Keratinocyte (primary cell): Measurements from ENCODE around the gene F11R. TPM values are rescaled to one million over a fixed set of nuclear protein-coding genes. Genes with fewer than 3 reads are reported as not detected.
A peak's percentile ranks its signal among the peaks of the same experiment; 100 is the strongest.

Source experiments
- DNase-seq: peaks from one replicate; pipeline ENCODE4 v3.0.0-alpha.2; 2011; ENCODE audit warnings: low read depth, missing footprints, low spot score
- FAIRE-seq: peaks from 2 replicates; lab custom pipeline; 2011; peaks lifted over from hg19 to GRCh38; lab: Jason Lieb, UNC
- H2AFZ ChIP-seq: 2 replicates; pipeline ENCODE4 v1.6.0; 2012; ENCODE audit warnings: low read length, control low read depth, inconsistent platforms; ENCODE audit not compliant: control insufficient read depth
- H3K27ac ChIP-seq: 2 replicates; pipeline ENCODE4 v1.5.1; 2011; ENCODE audit warnings: low read length; ENCODE audit not compliant: control insufficient read depth, insufficient read depth
- H3K27me3 ChIP-seq: 3 replicates; pipeline ENCODE4 v1.6.0; 2011; ENCODE audit warnings: low read length; ENCODE audit not compliant: control insufficient read depth, insufficient read depth; ENCODE audit errors: extremely low read depth
- H3K36me3 ChIP-seq, 2 experiments: 2 replicates in 1 of 2; 3 replicates in 1 of 2; pipeline ENCODE4 v1.5.1; 2011; ENCODE audit warnings: low read length in 2 of 2, mild to moderate bottlenecking in 1 of 2; ENCODE audit not compliant: control insufficient read depth in 2 of 2, insufficient read depth in 2 of 2; ENCODE audit errors: extremely low read depth in 1 of 2
- H3K4me1 ChIP-seq: 3 replicates; pipeline ENCODE4 v1.5.1; 2011; ENCODE audit warnings: low read length; ENCODE audit not compliant: control insufficient read depth, insufficient read depth; ENCODE audit errors: extremely low read depth
- H3K4me2 ChIP-seq: 3 replicates; pipeline ENCODE4 v1.6.0; 2011; ENCODE audit warnings: low read depth, low read length; ENCODE audit not compliant: control insufficient read depth, insufficient read depth; ENCODE audit errors: extremely low read depth
- H3K4me3 ChIP-seq, 3 experiments: fragments of 200-600 bp in 1 of 3; sonication (generic) in 1 of 3; 2 replicates in 2 of 3; 3 replicates in 1 of 3; pipeline ENCODE4 v1.5.1; 2011 to 2016; ENCODE audit warnings: low read length in 3 of 3, mild to moderate bottlenecking in 3 of 3, control low read depth in 2 of 3, inconsistent platforms in 1 of 3, low read depth in 1 of 3, mixed read lengths in 1 of 3, mixed run types in 1 of 3, moderate library complexity in 1 of 3; ENCODE audit not compliant: control insufficient read depth in 2 of 3, insufficient read depth in 2 of 3; ENCODE audit errors: extremely low read depth in 1 of 3
- H3K79me2 ChIP-seq: 2 replicates; pipeline ENCODE4 v1.6.0; 2012; ENCODE audit warnings: low read length; ENCODE audit not compliant: control insufficient read depth, insufficient read depth
- H3K9ac ChIP-seq: 3 replicates; pipeline ENCODE4 v1.6.0; 2011; ENCODE audit warnings: low read length; ENCODE audit not compliant: control insufficient read depth, insufficient read depth; ENCODE audit errors: extremely low read depth
- H3K9me1 ChIP-seq: 3 replicates; pipeline ENCODE4 v1.6.0; 2011; ENCODE audit warnings: low read length; ENCODE audit not compliant: control insufficient read depth, insufficient read depth; ENCODE audit errors: extremely low read depth
- H3K9me3 ChIP-seq: 2 replicates; pipeline ENCODE4 v1.5.1; 2012; ENCODE audit warnings: low read depth, low read length; ENCODE audit not compliant: control insufficient read depth
- H4K20me1 ChIP-seq: 3 replicates; pipeline ENCODE4 v1.6.0; 2011; ENCODE audit warnings: low read length; ENCODE audit not compliant: control insufficient read depth, insufficient read depth; ENCODE audit errors: extremely low read depth
- EZH2 ChIP-seq: IDR thresholded peaks from one replicate; pipeline ENCODE4 v1.6.1; 2012; ENCODE audit warnings: inconsistent platforms, mild to moderate bottlenecking, low read length, moderate library complexity
- dilution Hi-C: fragments of 300-500 bp; cut with MboI; formaldehyde crosslinking; loops from one replicate; pipeline ENCODE4 v1.7.0; 2020; ENCODE audit warnings: low sequenced_read_pairs; ENCODE audit not compliant: extremely low pct_ligation_motif_present
- polyA plus RNA-seq, 5 experiments: library from polyadenylated mRNA; depleted of rRNA in 3 of 5; stranded (reverse) in 3 of 5; stranded (forward) in 1 of 5; unstranded in 1 of 5; fragments of >200 nt; gene quantifications; 1 replicate in 1 of 5; 2 replicates in 3 of 5; 3 replicates in 1 of 5; pipeline versions ENCODE4 v1.2.1 to v1.2.3, GENCODE V29; 2011 to 2012; ENCODE audit warnings: missing spikeins in 2 of 5, low read depth in 1 of 5, low replicate concordance in 1 of 5
- TF ChIP-seq, protein P1 (sequence below), 3 experiments: IDR thresholded peaks in 1 of 3; conservative IDR thresholded peaks in 1 of 3; optimal IDR thresholded peaks in 1 of 3; 2 replicates in 2 of 3; 3 replicates in 1 of 3; pipeline versions ENCODE3 to v1.5.1; 2011; ENCODE audit warnings: low read length in 3 of 3, mild to moderate bottlenecking in 3 of 3, moderate library complexity in 2 of 3, control low read depth in 1 of 3, inconsistent platforms in 1 of 3; ENCODE audit not compliant: insufficient read depth in 2 of 3; ENCODE audit errors: extremely low read depth in 1 of 3

F11R gene
- polyA plus RNA-seq, 1 donor (not counting 4 experiments of a cell fraction or from before 2014, with no cell fraction given) = 224 TPM

DNA sequence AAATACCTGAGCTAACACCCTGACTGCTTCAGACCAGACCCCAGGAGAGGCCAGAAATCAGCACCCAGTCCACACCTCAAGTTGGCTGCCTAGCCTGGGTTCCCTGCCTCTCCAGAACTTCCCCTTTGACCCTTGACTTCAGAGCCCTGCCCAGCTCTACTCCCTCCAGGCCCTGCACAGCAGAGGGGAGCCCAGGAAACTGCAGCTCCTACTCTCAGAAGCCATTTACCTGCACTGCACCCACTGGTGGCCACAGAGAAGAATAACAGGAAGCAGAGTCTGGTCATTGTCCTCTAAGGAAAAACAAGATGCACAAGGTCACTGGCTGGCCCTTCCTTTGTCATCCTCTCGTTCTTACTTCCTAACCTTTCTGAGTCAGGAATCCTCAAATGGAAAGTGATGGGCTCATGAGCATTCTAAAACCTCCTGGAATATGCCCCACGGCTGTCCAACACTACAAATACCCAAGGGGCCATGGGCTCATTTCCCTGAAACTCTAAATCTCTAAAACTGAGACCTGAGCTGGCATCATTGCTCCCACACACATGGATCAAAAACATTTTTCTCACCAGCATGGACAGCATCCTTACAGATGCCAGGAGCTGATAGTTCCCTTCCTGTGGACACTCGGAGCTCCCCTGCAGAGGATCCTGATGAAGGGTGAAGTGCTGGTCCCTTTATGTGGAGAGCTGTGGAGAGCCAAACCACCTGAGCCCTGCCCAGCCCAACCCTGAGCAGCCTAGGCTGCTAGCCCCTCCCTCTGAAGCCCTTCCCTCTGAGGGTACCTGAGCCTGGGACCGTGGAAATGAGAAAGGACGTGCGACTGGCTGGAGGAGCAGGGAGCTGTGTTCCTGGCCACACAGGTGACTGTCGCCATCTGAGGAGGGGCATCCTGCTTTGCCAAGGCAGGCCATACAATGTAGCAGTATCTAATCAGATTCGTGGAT lies 66.5 kb downstream of the F11R start, which contains the start of gene ITLN2:
ITLN2 (minus strand) TSS at position 652 of the 947 bp plus-strand sequence; CDS start at position 584, 68 bp downstream.
- FAIRE-seq = no peak
- dilution Hi-C loops = no loop called here
- Histone ChIP-seq H3K4me2 (no peak within 1 kb of the TSS), H3K4me1 (peaks cover 23% of the 10 kb centered on the region), H3K9me1 (no peaks in the 10 kb centered on the region), H3K27ac (no peak within 1 kb of the TSS), H2AFZ (no peak within 1 kb of the TSS), H3K27me3 (no peaks in the 10 kb centered on the region), H4K20me1 (no peaks in the 10 kb centered on the region), H3K4me3 (no peak within 1 kb of the TSS), H3K79me2 (no peaks in the 10 kb centered on the region), H3K9ac (no peak within 1 kb of the TSS), H3K9me3 (no peaks in the 10 kb centered on the region), H3K36me3 (no peaks in the 10 kb centered on the region)
- TF ChIP-seq EZH2 = no peak
- TF ChIP-seq, protein P1, sequence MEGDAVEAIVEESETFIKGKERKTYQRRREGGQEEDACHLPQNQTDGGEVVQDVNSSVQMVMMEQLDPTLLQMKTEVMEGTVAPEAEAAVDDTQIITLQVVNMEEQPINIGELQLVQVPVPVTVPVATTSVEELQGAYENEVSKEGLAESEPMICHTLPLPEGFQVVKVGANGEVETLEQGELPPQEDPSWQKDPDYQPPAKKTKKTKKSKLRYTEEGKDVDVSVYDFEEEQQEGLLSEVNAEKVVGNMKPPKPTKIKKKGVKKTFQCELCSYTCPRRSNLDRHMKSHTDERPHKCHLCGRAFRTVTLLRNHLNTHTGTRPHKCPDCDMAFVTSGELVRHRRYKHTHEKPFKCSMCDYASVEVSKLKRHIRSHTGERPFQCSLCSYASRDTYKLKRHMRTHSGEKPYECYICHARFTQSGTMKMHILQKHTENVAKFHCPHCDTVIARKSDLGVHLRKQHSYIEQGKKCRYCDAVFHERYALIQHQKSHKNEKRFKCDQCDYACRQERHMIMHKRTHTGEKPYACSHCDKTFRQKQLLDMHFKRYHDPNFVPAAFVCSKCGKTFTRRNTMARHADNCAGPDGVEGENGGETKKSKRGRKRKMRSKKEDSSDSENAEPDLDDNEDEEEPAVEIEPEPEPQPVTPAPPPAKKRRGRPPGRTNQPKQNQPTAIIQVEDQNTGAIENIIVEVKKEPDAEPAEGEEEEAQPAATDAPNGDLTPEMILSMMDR (optimal IDR thresholded peaks at IDR 0.05 in 1 of 3, IDR thresholded peaks at IDR 0.05 in 1 of 3, conservative IDR thresholded peaks at IDR 0.05 in 1 of 3; ENCODE audit: extremely low read depth in 1 of 3, insufficient read depth in 2 of 3, low read length in 3 of 3) = peak; percentile 75 to 86 (median 80)
- DNase-seq = no peak

DNA sequence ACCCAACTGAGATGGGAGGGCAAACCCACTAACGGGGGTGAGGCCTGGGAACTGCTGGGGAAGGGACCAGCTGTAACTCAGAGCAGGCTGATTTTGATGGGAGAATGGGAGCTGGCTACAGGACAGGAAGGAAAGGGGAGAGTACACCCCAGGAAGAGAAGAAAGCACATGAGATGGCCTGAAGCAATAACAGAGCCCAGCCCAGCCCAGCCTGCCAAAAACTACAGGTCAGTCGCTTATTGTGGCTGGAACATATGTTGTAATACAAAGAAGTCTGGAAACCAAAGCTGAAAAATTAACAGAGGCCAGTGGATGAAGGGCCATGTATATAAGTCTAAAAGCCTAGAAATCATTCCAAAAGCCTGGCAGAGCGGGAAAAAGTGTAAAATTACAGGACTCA lies 67.9 kb downstream of the F11R start:
- Histone ChIP-seq H3K9me3 (no peaks in the 10 kb centered on the region), H3K4me2 (no peak overlapping the region), H3K4me3 (no peak overlapping the region), H3K9ac (no peak overlapping the region), H4K20me1 (no peaks in the 10 kb centered on the region), H2AFZ (no peak overlapping the region), H3K27ac (no peak overlapping the region), H3K9me1 (no peaks in the 10 kb centered on the region), H3K27me3 (no peaks in the 10 kb centered on the region), H3K79me2 (no peaks in the 10 kb centered on the region), H3K36me3 (no peaks in the 10 kb centered on the region), H3K4me1 (peaks cover 23% of the 10 kb centered on the region)
- dilution Hi-C loops = no loop called here
- no peak for TF ChIP-seq EZH2
- TF ChIP-seq, protein P1 (optimal IDR thresholded peaks at IDR 0.05 in 1 of 3, IDR thresholded peaks at IDR 0.05 in 1 of 3, conservative IDR thresholded peaks at IDR 0.05 in 1 of 3; ENCODE audit: extremely low read depth in 1 of 3, insufficient read depth in 2 of 3, low read length in 3 of 3) = no peak
- no peak for DNase-seq
- no peak for FAIRE-seq
